PC-3 (cell line): ENCODE data around the gene INO80E.

Experiments
- EZH2 ChIP-seq: fragments of 300-600 bp; sonication (generic); IDR thresholded peaks from one replicate; pipeline ENCODE4 v1.6.1; 2017; ENCODE audit warnings: antibody characterized with exemption, mild to moderate bottlenecking, low read length; ENCODE audit not compliant: unreplicated experiment
- EZH2phosphoT487 ChIP-seq: fragments of 300-600 bp; sonication (generic); IDR thresholded peaks from 2 replicates; pipeline ENCODE4 v1.6.1; 2018; ENCODE audit warnings: mild to moderate bottlenecking, antibody characterized with exemption, low read length, borderline replicate concordance
- TF ChIP-seq, protein P1 (sequence below): fragments of 300-600 bp; sonication (generic); conservative IDR thresholded peaks from 2 replicates; pipeline ENCODE4 v1.5.1; 2017; ENCODE audit warnings: antibody characterized with exemption, low read depth, mild to moderate bottlenecking, low read length

DNA sequence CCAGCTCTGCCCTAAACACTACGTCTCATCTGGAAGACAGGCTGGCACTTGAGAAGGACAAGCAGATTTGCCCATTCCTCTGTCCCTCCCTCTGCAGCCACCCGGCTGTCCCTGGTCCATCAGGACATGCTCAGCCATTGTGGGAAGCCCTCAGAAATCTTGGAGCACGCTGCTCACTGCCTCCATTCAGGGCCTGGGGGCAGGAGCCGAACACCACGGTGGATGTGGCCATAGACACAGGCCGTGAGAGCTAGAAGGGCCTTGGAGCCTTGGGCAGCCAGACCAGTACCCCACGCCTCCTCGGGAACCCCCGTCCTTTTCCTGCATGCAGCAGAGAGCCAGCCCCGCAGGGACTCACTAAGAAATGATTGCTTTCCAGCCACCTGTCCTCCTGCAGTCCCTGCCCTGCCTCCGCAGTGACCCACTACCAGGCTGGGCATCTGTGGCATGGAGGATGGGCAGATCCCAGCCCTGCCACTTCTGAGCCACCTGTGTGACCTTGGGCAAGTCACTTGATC, 11.4 kb downstream of the INO80E start:
- TF ChIP-seq, protein P1, sequence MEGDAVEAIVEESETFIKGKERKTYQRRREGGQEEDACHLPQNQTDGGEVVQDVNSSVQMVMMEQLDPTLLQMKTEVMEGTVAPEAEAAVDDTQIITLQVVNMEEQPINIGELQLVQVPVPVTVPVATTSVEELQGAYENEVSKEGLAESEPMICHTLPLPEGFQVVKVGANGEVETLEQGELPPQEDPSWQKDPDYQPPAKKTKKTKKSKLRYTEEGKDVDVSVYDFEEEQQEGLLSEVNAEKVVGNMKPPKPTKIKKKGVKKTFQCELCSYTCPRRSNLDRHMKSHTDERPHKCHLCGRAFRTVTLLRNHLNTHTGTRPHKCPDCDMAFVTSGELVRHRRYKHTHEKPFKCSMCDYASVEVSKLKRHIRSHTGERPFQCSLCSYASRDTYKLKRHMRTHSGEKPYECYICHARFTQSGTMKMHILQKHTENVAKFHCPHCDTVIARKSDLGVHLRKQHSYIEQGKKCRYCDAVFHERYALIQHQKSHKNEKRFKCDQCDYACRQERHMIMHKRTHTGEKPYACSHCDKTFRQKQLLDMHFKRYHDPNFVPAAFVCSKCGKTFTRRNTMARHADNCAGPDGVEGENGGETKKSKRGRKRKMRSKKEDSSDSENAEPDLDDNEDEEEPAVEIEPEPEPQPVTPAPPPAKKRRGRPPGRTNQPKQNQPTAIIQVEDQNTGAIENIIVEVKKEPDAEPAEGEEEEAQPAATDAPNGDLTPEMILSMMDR = no peak
- TF ChIP-seq EZH2 (no peak), EZH2phosphoT487 (no peak)
